Measurements from ENCODE around the gene EVA1B.

The EVA1B gene

GRCh38 chr1:36285443-36286101, 37.9 kb downstream of the EVA1B start (continued):
- TF ChIP-seq TOX (CRISPR knock-in tag; IDR thresholded peaks at IDR 0.05; ENCODE audit: borderline replicate concordance) (no peak), TSHZ2 (CRISPR knock-in tag; IDR thresholded peaks at IDR 0.05) (no peak), OSR1 (CRISPR knock-in tag; IDR thresholded peaks at IDR 0.05) (no peak), ESRRG (CRISPR knock-in tag; IDR thresholded peaks at IDR 0.05) (no peak), CSDC2 (CRISPR knock-in tag; IDR thresholded peaks at IDR 0.05) (no peak), SNAI2 (CRISPR knock-in tag; IDR thresholded peaks at IDR 0.05) (no peak), BACH2 (CRISPR knock-in tag; IDR thresholded peaks at IDR 0.05; ENCODE audit: borderline replicate concordance) (no peak), ZFP30 (CRISPR knock-in tag; IDR thresholded peaks at IDR 0.05) (no peak), ARNTL (CRISPR knock-in tag; IDR thresholded peaks at IDR 0.05; ENCODE audit: borderline replicate concordance, low read depth) (no peak)

GRCh38 chr1:36284517-36284916, 38.9 kb downstream of the EVA1B start:
- TF ChIP-seq TCF4 (CRISPR knock-in tag; IDR thresholded peaks at IDR 0.05; ENCODE audit: borderline replicate concordance) (0 out of 2 replicates have a peak, but pooled peaks have one; percentile 23), TSHZ2 (CRISPR knock-in tag; IDR thresholded peaks at IDR 0.05) (no peak)
- ATAC-seq = peak; percentile 64

GRCh38 chr1:36284061-36284460, 39.4 kb downstream of the EVA1B start:
- no peak for TF ChIP-seq CSRNP3 (CRISPR knock-in tag; IDR thresholded peaks at IDR 0.05)
- TF ChIP-seq ZFP3 (CRISPR knock-in tag; IDR thresholded peaks at IDR 0.05) = no peak
- TF ChIP-seq ZNF70 (CRISPR knock-in tag; IDR thresholded peaks at IDR 0.05) = no peak
- no peak for TF ChIP-seq POU6F1 (CRISPR knock-in tag; IDR thresholded peaks at IDR 0.05; ENCODE audit: borderline replicate concordance, low read depth)
- TF ChIP-seq TSHZ2 (CRISPR knock-in tag; IDR thresholded peaks at IDR 0.05) = no peak
- TF ChIP-seq ZNF8 (CRISPR knock-in tag; IDR thresholded peaks at IDR 0.05) = no peak
- no peak for TF ChIP-seq CREB5 (CRISPR knock-in tag; IDR thresholded peaks at IDR 0.05; ENCODE audit: low read depth)
- TF ChIP-seq SNAI2 (CRISPR knock-in tag; IDR thresholded peaks at IDR 0.05) = no peak
- TF ChIP-seq ZFP30 (CRISPR knock-in tag; IDR thresholded peaks at IDR 0.05) = no peak
- TF ChIP-seq OSR1 (CRISPR knock-in tag; IDR thresholded peaks at IDR 0.05) = no peak
- TF ChIP-seq GLIS3 (CRISPR knock-in tag; IDR thresholded peaks at IDR 0.05) = no peak
- no peak for TF ChIP-seq ISL1 (CRISPR knock-in tag; IDR thresholded peaks at IDR 0.05)
- no peak for TF ChIP-seq TOX (CRISPR knock-in tag; IDR thresholded peaks at IDR 0.05; ENCODE audit: borderline replicate concordance)
- TF ChIP-seq ARNTL (CRISPR knock-in tag; IDR thresholded peaks at IDR 0.05; ENCODE audit: borderline replicate concordance, low read depth) = no peak
- no peak for TF ChIP-seq BACH2 (CRISPR knock-in tag; IDR thresholded peaks at IDR 0.05; ENCODE audit: borderline replicate concordance)
- no peak for TF ChIP-seq RARB (CRISPR knock-in tag; IDR thresholded peaks at IDR 0.05)
- no peak for TF ChIP-seq TCF4 (CRISPR knock-in tag; IDR thresholded peaks at IDR 0.05; ENCODE audit: borderline replicate concordance)
- no peak for TF ChIP-seq ZC3H10 (CRISPR knock-in tag; IDR thresholded peaks at IDR 0.05)
- no peak for TF ChIP-seq PATZ1 (CRISPR knock-in tag; IDR thresholded peaks at IDR 0.05; ENCODE audit: borderline replicate concordance)
- ATAC-seq = peak; percentile 63

Data from SK-N-SH treated with all-trans-retinoic acid at 6 μM for 48 hours (cell line).